ENCODE measurements around the gene RXFP1.

Gene RXFP1

GRCh38 chr4:158540125-158540907 is 18.6 kb downstream of the RXFP1 start:
- DNase-seq (ENCODE audit: low read depth, low spot score) = peak; percentile 45
- peak overlapping the region; percentile 88 for H3K27ac ChIP-seq

- no peak for DNase-seq (ENCODE audit: low read depth, low spot score)
- peak overlapping the region; percentile 88 for H3K27ac ChIP-seq
Observed at GRCh38 chr4:158541506-158541905, 19.8 kb downstream of the RXFP1 start.

GRCh38 chr4:158543191-158543590 is 21.5 kb downstream of the RXFP1 start:
- H3K27ac ChIP-seq = peak overlapping the region; percentile 88
- no peak for DNase-seq (ENCODE audit: low read depth, low spot score)

- no peak for DNase-seq (ENCODE audit: low read depth, low spot score)
- no peak overlapping the region for H3K27ac ChIP-seq
Observed at GRCh38 chr4:158544141-158544540, 22.5 kb downstream of the RXFP1 start.

GRCh38 chr4:158553364-158553763 is 31.7 kb downstream of the RXFP1 start:
- H3K27ac ChIP-seq = no peak overlapping the region
- DNase-seq (ENCODE audit: low read depth, low spot score) = no peak

- H3K27ac ChIP-seq = no peak overlapping the region
Observed at GRCh38 chr4:158560284-158560683, 38.6 kb downstream of the RXFP1 start.

GRCh38 chr4:158566860-158567259 is 45.2 kb downstream of the RXFP1 start:
- no peak for DNase-seq (ENCODE audit: low read depth, low spot score)
- H3K27ac ChIP-seq = no peak overlapping the region

More at GRCh38 chr4:158560284-158560683, 38.6 kb downstream of the RXFP1 start:
- DNase-seq (ENCODE audit: low read depth, low spot score) = no peak

GRCh38 chr4:158571736-158572135 is 50.1 kb downstream of the RXFP1 start:
- H3K27ac ChIP-seq = no peak overlapping the region
- no peak for DNase-seq (ENCODE audit: low read depth, low spot score)

GRCh38 chr4:158572608-158573007 is 50.9 kb downstream of the RXFP1 start:
- no peak for DNase-seq (ENCODE audit: low read depth, low spot score)
- no peak overlapping the region for H3K27ac ChIP-seq

- no peak overlapping the region for H3K27ac ChIP-seq
- no peak for DNase-seq (ENCODE audit: low read depth, low spot score)
Observed at GRCh38 chr4:158578476-158578875, 56.8 kb downstream of the RXFP1 start.

GRCh38 chr4:158580064-158580463 is 58.4 kb downstream of the RXFP1 start:
- DNase-seq (ENCODE audit: low read depth, low spot score) = no peak

GRCh38 chr4:158581161-158581560 is 59.5 kb downstream of the RXFP1 start:
- no peak overlapping the region for H3K27ac ChIP-seq
- DNase-seq (ENCODE audit: low read depth, low spot score) = no peak

More at GRCh38 chr4:158580064-158580463, 58.4 kb downstream of the RXFP1 start:
- H3K27ac ChIP-seq = no peak overlapping the region

- H3K27ac ChIP-seq = no peak overlapping the region
- no peak for DNase-seq (ENCODE audit: low read depth, low spot score)
Observed at GRCh38 chr4:158586881-158587280, 65.2 kb downstream of the RXFP1 start.

- DNase-seq (ENCODE audit: low read depth, low spot score) = no peak
- no peak overlapping the region for H3K27ac ChIP-seq
Observed at GRCh38 chr4:158588285-158588684, 66.6 kb downstream of the RXFP1 start.

GRCh38 chr4:158588777-158589176 is 67.1 kb downstream of the RXFP1 start:
- H3K27ac ChIP-seq = no peak overlapping the region
- DNase-seq (ENCODE audit: low read depth, low spot score) = no peak

- no peak for DNase-seq (ENCODE audit: low read depth, low spot score)
- no peak overlapping the region for H3K27ac ChIP-seq
Observed at GRCh38 chr4:158590306-158590705, 68.6 kb downstream of the RXFP1 start.

- no peak overlapping the region for H3K27ac ChIP-seq
- no peak for DNase-seq (ENCODE audit: low read depth, low spot score)
Observed at GRCh38 chr4:158590824-158591223, 69.1 kb downstream of the RXFP1 start.

- no peak overlapping the region for H3K27ac ChIP-seq
- no peak for DNase-seq (ENCODE audit: low read depth, low spot score)
Observed at GRCh38 chr4:158597879-158598596, 76.4 kb downstream of the RXFP1 start.

- no peak overlapping the region for H3K27ac ChIP-seq
- DNase-seq (ENCODE audit: low read depth, low spot score) = no peak
Observed at GRCh38 chr4:158599150-158599549, 77.5 kb downstream of the RXFP1 start.

- no peak for DNase-seq (ENCODE audit: low read depth, low spot score)
Observed at GRCh38 chr4:158599765-158600498, 78.2 kb downstream of the RXFP1 start.

GRCh38 chr4:158604369-158604768 is 82.7 kb downstream of the RXFP1 start:
- no peak overlapping the region for H3K27ac ChIP-seq
- DNase-seq (ENCODE audit: low read depth, low spot score) = no peak

More at GRCh38 chr4:158599765-158600498, 78.2 kb downstream of the RXFP1 start:
- no peak overlapping the region for H3K27ac ChIP-seq

Data from epithelial cell of prostate (primary cell).